HepG2 (cell line): ENCODE results near the gene POLRMT. TPM values are rescaled to one million over a fixed set of nuclear protein-coding genes. Genes with fewer than 3 reads are reported as not detected.
A peak's percentile ranks its signal among the peaks of the same experiment; 100 is the strongest.

ENCODE experiments used
- FOXK2 ChIP-seq: fragments of 450-650 bp; IDR thresholded peaks from 2 replicates; pipeline ENCODE4 v1.6.1; 2016
- HNF4A ChIP-seq: sonication (generic); formaldehyde crosslinking; IDR thresholded peaks from 2 replicates; pipeline ENCODE4 v1.4.0; 2020; ENCODE audit warnings: missing genetic modification reagents
- JDP2 ChIP-seq: sonication (generic); formaldehyde crosslinking; IDR thresholded peaks from 2 replicates; pipeline ENCODE4 v1.8.1; 2022; ENCODE audit warnings: missing genetic modification reagents, borderline replicate concordance
- RBAK ChIP-seq: sonication (generic); formaldehyde crosslinking; IDR thresholded peaks from 2 replicates; pipeline ENCODE4 v1.5.1; 2020; ENCODE audit warnings: mild to moderate bottlenecking, missing genetic modification reagents
- SMAD1 ChIP-seq: sonication (generic); formaldehyde crosslinking; IDR thresholded peaks from 2 replicates; pipeline ENCODE4 v1.4.0; 2020; ENCODE audit warnings: missing genetic modification reagents, low read depth, mild to moderate bottlenecking, borderline replicate concordance
- TCF7 ChIP-seq: sonication (generic); IDR thresholded peaks from 2 replicates; pipeline ENCODE4 v1.6.1; 2016; ENCODE audit warnings: antibody characterized with exemption, low read depth
- ZC3H13 ChIP-seq: sonication (generic); formaldehyde crosslinking; IDR thresholded peaks from 2 replicates; pipeline ENCODE4 v1.8.1; 2023; ENCODE audit warnings: mild to moderate bottlenecking, missing genetic modification reagents, moderate library complexity
- ZNF24 ChIP-seq: fragments of 450-650 bp; IDR thresholded peaks from 2 replicates; pipeline ENCODE4 v1.6.1; 2017; ENCODE audit warnings: antibody characterized with exemption, mild to moderate bottlenecking
- ZNF83 ChIP-seq: sonication (generic); formaldehyde crosslinking; IDR thresholded peaks from 2 replicates; pipeline ENCODE4 v1.4.0; 2020; ENCODE audit warnings: missing genetic modification reagents, mild to moderate bottlenecking, borderline replicate concordance
- ZSCAN21 ChIP-seq: sonication (generic); formaldehyde crosslinking; IDR thresholded peaks from 2 replicates; pipeline ENCODE4 v1.8.0; 2022; ENCODE audit warnings: mild to moderate bottlenecking, missing genetic modification reagents, moderate library complexity, borderline replicate concordance
- polyA plus RNA-seq, 8 experiments: library from polyadenylated mRNA; depleted of rRNA in 3 of 8; stranded (reverse) in 7 of 8; unstranded in 1 of 8; fragments of >200 nt; fragmentation: Illumina TruSeq in 4 of 8; extraction: Trizol in 4 of 8; gene quantifications; 2 replicates each; pipeline versions ENCODE4 v1.2.1 to v1.2.3, GENCODE V29; 2011 to 2016; ENCODE audit warnings: low read depth in 4 of 8, missing spikeins in 1 of 8, mixed read lengths in 1 of 8; ENCODE audit not compliant: insufficient read depth in 1 of 8
- total RNA-seq, 5 experiments: library from RNA; depleted of rRNA; stranded (reverse); fragments of >200 nt; fragmentation: Illumina TruSeq; extraction: Trizol; gene quantifications; 2 replicates each; pipeline ENCODE4 v1.2.3, GENCODE V29; 2016; ENCODE audit warnings: low read depth in 1 of 5
- TF ChIP-seq, protein P1 (sequence below): sonication (generic); formaldehyde crosslinking; IDR thresholded peaks from 2 replicates; pipeline ENCODE4 v1.4.0; 2020; ENCODE audit warnings: missing genetic modification reagents, low read depth, mild to moderate bottlenecking, borderline replicate concordance
- TF ChIP-seq, protein P2 (sequence below): sonication (generic); formaldehyde crosslinking; IDR thresholded peaks from 2 replicates; pipeline ENCODE4 v1.4.0; 2020; ENCODE audit warnings: missing genetic modification reagents
- TF ChIP-seq, protein P3 (sequence below), 2 experiments: fragments of 450-650 bp in 1 of 2; sonication (generic) in 1 of 2; formaldehyde crosslinking in 1 of 2; IDR thresholded peaks; 2 replicates each; pipeline versions ENCODE4 v1.6.1 to v1.8.0; 2016 to 2022; ENCODE audit warnings: antibody characterized with exemption in 1 of 2, mild to moderate bottlenecking in 1 of 2, missing genetic modification reagents in 1 of 2
- TF ChIP-seq, protein P4 (sequence below): sonication (generic); formaldehyde crosslinking; IDR thresholded peaks from 2 replicates; pipeline ENCODE4 v1.9.0; 2022; ENCODE audit warnings: missing genetic modification reagents, mild to moderate bottlenecking, borderline replicate concordance

The POLRMT gene
- total and polyA plus RNA-seq, 2 of the 13 experiments (the other 11 are each of a cell fraction or from before 2014, with no cell fraction given) = 78.0 to 101 TPM

DNA sequence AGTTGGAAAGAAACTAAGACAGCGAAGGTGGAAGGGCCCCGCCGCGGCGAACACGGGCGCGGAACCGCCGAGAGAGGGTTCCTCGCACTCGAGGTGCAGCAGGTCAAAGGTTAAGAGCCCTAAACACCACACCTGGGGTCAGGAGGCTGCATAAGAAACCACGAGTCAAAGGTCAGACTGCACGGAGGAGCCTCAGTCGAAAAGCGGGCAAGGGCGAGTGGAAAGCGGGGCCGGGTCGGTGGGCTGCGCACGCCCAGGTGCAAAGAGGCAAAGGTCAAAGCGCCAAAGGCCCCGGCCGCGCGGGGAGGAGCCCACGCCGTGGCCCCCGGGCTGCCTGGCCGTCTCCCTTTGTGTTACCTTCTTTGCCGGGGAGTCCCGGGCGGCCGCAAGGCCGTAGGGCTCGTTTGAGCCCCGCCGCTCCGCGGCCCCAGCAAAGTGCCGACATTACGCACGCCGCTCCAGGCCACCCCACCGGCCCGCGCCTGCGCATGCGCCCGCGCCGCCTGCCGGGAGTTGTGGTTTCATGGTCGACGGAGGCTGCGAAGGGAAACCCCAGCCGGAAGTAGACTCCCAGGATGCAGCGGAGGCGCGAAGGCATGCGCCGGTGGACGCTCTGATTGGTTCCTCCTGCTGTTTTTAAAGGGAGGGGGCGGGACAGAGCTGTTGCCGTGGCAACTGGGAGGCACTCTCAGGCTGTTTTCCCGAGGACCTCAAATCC lies at the start of gene POLRMT (continued):
- 0 out of 2 replicates have a peak, but pooled peaks have one; percentile 21 for TF ChIP-seq ZNF83 (CRISPR knock-in tag)
- peak; percentile 60; the same call in 1 of the 2 replicates for TF ChIP-seq ZSCAN21 (CRISPR knock-in tag)
- TF ChIP-seq FOXK2 = peak; percentile 35; the same call in 1 of the 2 replicates
- TF ChIP-seq ZC3H13 (CRISPR knock-in tag) = no peak
- TF ChIP-seq, protein P1, sequence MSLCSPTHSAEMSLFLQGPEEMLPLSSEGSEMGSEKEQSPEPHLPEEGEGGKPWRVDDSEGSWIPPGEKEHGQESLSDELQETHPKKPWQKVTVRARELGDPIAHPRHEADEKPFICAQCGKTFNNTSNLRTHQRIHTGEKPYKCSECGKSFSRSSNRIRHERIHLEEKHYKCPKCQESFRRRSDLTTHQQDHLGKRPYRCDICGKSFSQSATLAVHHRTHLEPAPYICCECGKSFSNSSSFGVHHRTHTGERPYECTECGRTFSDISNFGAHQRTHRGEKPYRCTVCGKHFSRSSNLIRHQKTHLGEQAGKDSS (CRISPR knock-in tag) = no peak
- no peak for TF ChIP-seq SMAD1 (CRISPR knock-in tag)
- TF ChIP-seq JDP2 (CRISPR knock-in tag) = no peak
- peak; percentile 58; the same call in 1 of the 2 replicates for TF ChIP-seq HNF4A (CRISPR knock-in tag)
- TF ChIP-seq ZNF24 = no peak
- no peak for TF ChIP-seq RBAK
- TF ChIP-seq, protein P2, sequence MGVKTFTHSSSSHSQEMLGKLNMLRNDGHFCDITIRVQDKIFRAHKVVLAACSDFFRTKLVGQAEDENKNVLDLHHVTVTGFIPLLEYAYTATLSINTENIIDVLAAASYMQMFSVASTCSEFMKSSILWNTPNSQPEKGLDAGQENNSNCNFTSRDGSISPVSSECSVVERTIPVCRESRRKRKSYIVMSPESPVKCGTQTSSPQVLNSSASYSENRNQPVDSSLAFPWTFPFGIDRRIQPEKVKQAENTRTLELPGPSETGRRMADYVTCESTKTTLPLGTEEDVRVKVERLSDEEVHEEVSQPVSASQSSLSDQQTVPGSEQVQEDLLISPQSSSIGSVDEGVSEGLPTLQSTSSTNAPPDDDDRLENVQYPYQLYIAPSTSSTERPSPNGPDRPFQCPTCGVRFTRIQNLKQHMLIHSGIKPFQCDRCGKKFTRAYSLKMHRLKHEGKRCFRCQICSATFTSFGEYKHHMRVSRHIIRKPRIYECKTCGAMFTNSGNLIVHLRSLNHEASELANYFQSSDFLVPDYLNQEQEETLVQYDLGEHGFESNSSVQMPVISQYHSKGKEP (CRISPR knock-in tag) = no peak
- TF ChIP-seq TCF7 = no peak
- TF ChIP-seq, protein P3, sequence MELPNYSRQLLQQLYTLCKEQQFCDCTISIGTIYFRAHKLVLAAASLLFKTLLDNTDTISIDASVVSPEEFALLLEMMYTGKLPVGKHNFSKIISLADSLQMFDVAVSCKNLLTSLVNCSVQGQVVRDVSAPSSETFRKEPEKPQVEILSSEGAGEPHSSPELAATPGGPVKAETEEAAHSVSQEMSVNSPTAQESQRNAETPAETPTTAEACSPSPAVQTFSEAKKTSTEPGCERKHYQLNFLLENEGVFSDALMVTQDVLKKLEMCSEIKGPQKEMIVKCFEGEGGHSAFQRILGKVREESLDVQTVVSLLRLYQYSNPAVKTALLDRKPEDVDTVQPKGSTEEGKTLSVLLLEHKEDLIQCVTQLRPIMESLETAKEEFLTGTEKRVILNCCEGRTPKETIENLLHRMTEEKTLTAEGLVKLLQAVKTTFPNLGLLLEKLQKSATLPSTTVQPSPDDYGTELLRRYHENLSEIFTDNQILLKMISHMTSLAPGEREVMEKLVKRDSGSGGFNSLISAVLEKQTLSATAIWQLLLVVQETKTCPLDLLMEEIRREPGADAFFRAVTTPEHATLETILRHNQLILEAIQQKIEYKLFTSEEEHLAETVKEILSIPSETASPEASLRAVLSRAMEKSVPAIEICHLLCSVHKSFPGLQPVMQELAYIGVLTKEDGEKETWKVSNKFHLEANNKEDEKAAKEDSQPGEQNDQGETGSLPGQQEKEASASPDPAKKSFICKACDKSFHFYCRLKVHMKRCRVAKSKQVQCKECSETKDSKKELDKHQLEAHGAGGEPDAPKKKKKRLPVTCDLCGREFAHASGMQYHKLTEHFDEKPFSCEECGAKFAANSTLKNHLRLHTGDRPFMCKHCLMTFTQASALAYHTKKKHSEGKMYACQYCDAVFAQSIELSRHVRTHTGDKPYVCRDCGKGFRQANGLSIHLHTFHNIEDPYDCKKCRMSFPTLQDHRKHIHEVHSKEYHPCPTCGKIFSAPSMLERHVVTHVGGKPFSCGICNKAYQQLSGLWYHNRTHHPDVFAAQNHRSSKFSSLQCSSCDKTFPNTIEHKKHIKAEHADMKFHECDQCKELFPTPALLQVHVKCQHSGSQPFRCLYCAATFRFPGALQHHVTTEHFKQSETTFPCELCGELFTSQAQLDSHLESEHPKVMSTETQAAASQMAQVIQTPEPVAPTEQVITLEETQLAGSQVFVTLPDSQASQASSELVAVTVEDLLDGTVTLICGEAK (IDR thresholded peaks at IDR 0.05) = peak; percentile 41; the same call in 1 of the 2 replicates
- TF ChIP-seq, protein P3 (CRISPR knock-in tag; IDR thresholded peaks at IDR 0.05) = no peak
- TF ChIP-seq, protein P4, sequence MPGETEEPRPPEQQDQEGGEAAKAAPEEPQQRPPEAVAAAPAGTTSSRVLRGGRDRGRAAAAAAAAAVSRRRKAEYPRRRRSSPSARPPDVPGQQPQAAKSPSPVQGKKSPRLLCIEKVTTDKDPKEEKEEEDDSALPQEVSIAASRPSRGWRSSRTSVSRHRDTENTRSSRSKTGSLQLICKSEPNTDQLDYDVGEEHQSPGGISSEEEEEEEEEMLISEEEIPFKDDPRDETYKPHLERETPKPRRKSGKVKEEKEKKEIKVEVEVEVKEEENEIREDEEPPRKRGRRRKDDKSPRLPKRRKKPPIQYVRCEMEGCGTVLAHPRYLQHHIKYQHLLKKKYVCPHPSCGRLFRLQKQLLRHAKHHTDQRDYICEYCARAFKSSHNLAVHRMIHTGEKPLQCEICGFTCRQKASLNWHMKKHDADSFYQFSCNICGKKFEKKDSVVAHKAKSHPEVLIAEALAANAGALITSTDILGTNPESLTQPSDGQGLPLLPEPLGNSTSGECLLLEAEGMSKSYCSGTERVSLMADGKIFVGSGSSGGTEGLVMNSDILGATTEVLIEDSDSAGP (CRISPR knock-in tag) = peak; percentile 11; the same call in 1 of the 2 replicates
